Left colon (tissue), 2 donors: ENCODE data around the gene PLEKHM1. TPM values are rescaled to one million over a fixed set of nuclear protein-coding genes. Genes with fewer than 3 reads are reported as not detected.

Experiments used
- ATAC-seq: fragments of 200-7000 bp; cut with Tn5 transposase; one replicate; pipeline ENCODE4 v1.9.1; 2020; ENCODE audit warnings: mild to moderate bottlenecking, moderate library complexity
- DNase-seq, 2 donors: peaks; one replicate each; pipeline ENCODE4 v3.0.0-alpha.2; 2020
- intact Hi-C, 2 donors: fragments of 100-400 bp; cut with DNase I in 1 of 2; cut with micrococcal nuclease in 1 of 2; formaldehyde crosslinking; loops; one replicate each; pipeline versions ENCODE4 v1.11.2 to v1.14.0; 2022; cut with DNase I, micrococcal nuclease
- total RNA-seq, 2 donors: library from RNA; stranded (reverse); fragmentation: NEBNext Ultra II Directional; extraction: Animal tissue kit (Norgen Biotek cat#: 25700); gene quantifications; one replicate each; pipeline ENCODE4 v1.2.1, GENCODE V29; 2021
- donor health status: DM: no; HTN: no; CAD: no.
- donor health status: DM: yes; HTN: yes; CAD: no.

Gene PLEKHM1
- total RNA-seq, 2 donors from 2014 or later = 56.9 to 73.7 TPM

DNA sequence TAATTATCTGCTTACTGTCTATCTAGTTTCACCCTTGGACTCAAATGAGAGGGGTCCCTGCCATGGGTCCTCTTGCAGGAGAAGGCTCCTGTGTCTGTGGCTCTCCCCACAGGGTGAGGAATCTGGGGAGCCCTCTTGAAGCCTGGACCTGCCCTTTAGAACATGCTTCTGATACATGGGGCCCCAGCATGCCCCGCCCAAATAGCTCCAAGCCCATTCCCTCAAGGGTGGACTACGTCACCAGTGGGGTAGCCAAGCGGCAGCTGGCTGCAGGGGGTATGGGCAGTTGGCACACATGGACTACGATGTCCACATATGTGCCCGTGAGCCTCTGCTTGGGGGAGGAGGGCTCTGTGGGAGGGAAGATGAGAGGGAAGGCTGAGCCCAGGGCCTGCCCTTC is 97.1 kb downstream of the PLEKHM1 start:
- no peak for ATAC-seq
- intact Hi-C loops = no loop called here
- DNase-seq = no peak

DNA sequence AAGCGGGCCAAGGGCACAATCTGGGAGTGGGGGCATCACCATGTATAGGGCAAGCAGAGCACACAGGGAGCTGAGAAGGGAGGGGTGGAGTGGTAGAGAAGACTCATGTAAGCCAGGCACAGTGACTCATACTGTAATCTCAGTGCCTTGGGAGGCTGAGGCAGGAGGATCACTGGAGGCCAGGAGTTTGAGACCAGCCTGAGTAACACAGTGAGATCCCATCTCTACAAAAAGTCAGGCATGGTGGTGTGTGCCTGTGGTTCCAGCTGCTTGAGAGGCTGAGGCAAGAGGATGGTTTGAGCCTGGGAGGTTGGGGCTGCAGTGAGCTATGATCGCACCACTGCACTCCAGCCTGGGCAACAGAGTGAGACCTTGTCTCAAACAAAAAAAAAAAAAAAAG is 98.6 kb downstream of the PLEKHM1 start:
- intact Hi-C loops = no loop called here
- no peak for DNase-seq
- peak; percentile 12 for ATAC-seq

DNA sequence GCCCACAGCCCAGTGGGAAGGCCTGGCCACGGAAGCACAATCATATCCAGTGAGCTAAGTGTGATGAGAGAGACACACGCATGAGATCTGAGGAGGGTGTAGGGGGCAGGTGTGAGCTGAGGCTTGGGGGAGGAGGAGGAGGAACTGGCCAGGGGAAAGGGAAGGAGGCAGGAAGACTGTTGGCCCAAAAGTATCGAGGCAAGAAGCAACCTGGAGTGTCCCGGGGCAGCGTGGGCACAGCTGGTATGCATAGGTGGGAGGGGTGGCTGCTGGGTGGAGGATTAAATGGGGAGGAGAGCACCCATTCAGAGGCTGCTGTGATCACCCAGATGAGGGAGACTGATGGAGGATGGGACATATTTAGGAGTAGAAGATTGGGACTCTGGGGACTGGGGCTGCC is 99.2 kb downstream of the PLEKHM1 start:
- intact Hi-C loops = no loop called here
- ATAC-seq = no peak

DNA sequence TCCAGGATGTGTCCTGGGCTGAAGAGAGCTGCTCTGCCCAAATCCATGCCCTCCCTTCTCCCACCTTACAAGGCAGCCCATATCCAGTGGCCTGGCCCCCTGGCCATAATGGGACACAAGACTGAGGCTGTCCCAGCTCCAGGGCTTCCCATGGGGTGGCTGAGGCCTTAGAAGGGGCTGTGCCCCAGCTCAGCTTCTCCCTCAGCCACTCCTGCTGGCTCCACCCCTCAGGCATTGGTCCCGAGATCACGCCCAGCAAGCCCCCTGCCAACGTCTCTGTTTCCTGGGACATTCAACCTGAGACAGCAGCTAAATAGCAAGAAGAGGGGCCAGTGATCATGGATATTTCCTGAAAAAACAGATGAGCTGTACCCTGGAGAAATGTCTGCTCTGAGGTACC is 101.2 kb downstream of the PLEKHM1 start:
- intact Hi-C loops = loop anchor here (5.0 to 10.0 kb wide), 4 partner anchors 55 to 175 kb away; no protein-coding TSS in a partner anchor
- DNase-seq (no peak), ATAC-seq (no peak)

More for the DNA sequence above, 99.2 kb downstream of the PLEKHM1 start:
- DNase-seq = no peak

DNA sequence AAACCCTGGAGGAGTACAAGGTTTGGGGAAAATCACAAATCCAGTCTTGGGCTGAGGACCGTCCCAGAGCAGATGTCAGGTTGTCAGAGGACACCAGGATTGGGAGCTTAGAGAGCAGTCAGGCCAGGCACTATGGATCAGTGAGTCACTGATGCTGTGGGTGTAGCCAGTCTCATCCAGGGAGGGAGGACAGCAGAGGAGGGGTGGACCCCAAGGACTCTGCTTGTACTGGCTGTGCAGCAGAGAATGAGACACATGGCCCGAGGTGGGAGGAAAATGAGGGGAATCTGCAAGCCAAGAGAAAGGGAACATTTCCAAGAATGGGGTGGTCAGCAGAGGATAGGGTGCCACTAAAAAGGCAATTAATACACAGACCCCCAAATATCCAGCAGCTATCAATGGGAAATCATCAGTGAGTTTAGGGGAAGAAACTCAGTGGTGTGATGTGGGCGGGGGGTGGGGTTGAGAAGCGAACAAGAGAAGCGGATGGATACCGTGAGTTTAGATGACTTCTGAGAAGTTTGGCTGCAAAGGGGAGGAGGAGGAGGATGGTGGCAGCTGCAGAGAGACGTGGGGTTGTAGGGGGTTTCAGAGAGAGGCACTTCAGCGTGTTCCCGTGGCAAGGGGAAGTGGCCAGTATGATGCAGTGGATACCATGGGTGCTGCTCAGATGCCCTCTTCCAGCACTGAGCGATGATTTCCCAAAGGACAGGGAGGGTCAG is 101.8 kb downstream of the PLEKHM1 start:
- intact Hi-C loops = loop anchor here (5.0 to 10.0 kb wide), 4 partner anchors 54 to 174 kb away; no protein-coding TSS in a partner anchor
- DNase-seq = no peak
- ATAC-seq = no peak

DNA sequence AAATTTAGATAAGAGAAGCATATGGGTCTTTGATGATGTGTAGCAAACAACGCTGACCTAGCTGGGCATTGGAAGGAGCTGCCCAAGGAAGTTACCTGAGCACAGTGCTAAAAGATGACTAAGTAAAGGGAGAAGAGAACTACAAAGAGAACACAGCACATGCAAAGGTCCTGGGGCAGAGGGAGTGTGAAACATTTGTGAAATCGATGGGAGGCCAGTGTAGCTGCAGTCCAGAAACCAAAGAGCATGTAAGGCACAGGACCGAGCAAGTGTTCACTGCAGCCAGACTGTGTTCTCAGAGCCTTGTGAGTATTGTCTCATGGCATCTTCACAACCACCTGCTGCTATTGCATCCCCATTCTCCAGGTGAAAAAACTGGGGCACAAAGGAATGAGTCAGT is 102.8 kb downstream of the PLEKHM1 start:
- ATAC-seq (no peak), DNase-seq (no peak)
- intact Hi-C loops = loop anchor here (5.0 to 10.0 kb wide), 4 partner anchors 53 to 173 kb away; no protein-coding TSS in a partner anchor

DNA sequence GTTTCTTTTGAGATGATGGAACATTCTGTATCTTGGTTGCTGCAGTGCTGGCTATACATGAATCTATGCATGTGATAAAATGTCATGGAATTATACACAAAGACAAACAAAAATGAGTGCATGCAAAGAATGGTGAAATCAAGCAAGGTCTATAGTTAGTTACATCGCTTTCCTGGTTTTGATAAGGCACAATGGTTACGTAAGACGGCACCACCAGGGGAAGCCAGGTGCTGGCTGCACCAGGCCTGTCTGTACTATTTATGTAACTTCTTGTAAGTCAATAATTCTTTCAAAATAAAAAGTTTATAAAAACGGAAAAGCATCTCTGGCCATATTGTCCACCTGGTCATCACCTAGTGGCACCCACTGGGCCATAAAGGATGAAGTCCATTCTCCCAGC is 104.3 kb downstream of the PLEKHM1 start:
- DNase-seq (no peak), ATAC-seq (no peak)
- intact Hi-C loops = loop anchor here (5.0 to 10.0 kb wide), 4 partner anchors 51 to 171 kb away; no protein-coding TSS in a partner anchor

Other genes starting within 250 kb of the PLEKHM1 start
- not detected for gene SPATA32, start 228.6 kb downstream of the PLEKHM1 start, total RNA-seq
- 10 to 100 TPM; 13.0 to 13.3 TPM for gene MAP3K14, start 173.7 kb downstream of the PLEKHM1 start, total RNA-seq
- 100 to 1,000 TPM; 146 to 165 TPM for gene ARHGAP27, start 57.9 kb downstream of the PLEKHM1 start, total RNA-seq